RWPE1 (cell line): ENCODE data around the gene ISG20.

Experiments used
- CTCF ChIA-PET: fragments of 350-600 bp; sonication (Branson Sonifier 250); formaldehyde crosslinking; extraction: SDS; loops from one replicate; lab custom pipeline; 2021; lab: Yijun Ruan, JAX
- POLR2A ChIA-PET: fragments of 400-600 bp; formaldehyde crosslinking; extraction: SDS; loops from one replicate; lab custom pipeline; 2020; ENCODE audit warnings: antibody characterized with exemption; ENCODE audit not compliant: low non-redundant PET; lab: Yijun Ruan, JAX
- DNase-seq: peaks from one replicate; pipeline ENCODE4 v3.0.0; 2012; ENCODE audit warnings: low spot score
- H3K27ac ChIP-seq: fragments of 450-650 bp; 2 replicates; pipeline ENCODE4 v1.5.1; 2017
- TF ChIP-seq, protein P1 (sequence below): fragments of 450-650 bp; conservative IDR thresholded peaks from 2 replicates; pipeline ENCODE4 v1.5.1; 2017; ENCODE audit warnings: low read depth, mild to moderate bottlenecking

The ISG20 gene

GRCh38 chr15:88623632-88624031 lies 15.2 kb upstream of the ISG20 start:
- H3K27ac ChIP-seq, result peak overlapping the region; percentile 88
- DNase-seq, result no peak
- TF ChIP-seq, protein P1, sequence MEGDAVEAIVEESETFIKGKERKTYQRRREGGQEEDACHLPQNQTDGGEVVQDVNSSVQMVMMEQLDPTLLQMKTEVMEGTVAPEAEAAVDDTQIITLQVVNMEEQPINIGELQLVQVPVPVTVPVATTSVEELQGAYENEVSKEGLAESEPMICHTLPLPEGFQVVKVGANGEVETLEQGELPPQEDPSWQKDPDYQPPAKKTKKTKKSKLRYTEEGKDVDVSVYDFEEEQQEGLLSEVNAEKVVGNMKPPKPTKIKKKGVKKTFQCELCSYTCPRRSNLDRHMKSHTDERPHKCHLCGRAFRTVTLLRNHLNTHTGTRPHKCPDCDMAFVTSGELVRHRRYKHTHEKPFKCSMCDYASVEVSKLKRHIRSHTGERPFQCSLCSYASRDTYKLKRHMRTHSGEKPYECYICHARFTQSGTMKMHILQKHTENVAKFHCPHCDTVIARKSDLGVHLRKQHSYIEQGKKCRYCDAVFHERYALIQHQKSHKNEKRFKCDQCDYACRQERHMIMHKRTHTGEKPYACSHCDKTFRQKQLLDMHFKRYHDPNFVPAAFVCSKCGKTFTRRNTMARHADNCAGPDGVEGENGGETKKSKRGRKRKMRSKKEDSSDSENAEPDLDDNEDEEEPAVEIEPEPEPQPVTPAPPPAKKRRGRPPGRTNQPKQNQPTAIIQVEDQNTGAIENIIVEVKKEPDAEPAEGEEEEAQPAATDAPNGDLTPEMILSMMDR, result no peak
- POLR2A ChIA-PET, result no interaction called here
- CTCF ChIA-PET, result no interaction called here

DNA sequence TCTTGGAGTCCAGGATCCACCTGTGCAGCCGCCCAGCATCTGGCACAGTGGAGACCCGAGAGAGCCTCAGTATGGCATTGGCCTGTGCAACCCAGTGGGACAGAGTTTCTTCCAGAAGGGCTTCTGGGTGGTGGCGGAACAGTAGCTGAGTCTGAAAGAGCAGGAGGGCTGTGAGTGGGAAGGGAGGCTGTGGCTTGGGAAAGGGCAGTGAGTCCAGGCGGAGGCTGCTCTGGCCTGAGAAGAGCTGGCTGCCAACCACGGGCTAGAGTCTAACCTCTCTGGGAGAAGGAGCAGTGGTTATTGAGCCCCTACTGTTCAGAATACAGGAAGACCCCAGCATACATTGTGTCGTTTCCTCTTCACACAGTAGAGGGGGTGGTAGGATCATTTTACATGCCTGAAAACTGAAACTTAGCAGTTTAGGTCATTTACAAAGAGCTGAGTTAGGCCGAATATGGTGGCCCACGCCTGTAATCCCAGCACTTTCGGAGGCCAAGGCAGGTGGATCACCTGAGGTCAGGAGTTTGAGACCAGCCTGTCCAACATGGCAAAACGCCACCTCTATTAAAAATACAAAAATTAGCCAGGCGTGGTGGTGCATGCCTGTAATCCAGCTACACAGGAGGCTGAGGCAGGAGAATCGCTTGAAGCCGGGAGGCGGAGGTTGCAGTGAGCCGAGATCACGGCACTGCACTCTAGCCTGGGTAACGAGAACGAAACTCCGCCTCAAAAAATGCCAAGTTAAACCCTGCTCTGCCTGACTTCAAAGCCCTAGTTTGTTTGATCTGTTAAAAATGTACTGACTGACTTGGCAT lies 14.5 kb upstream of the ISG20 start:
- ChIA-PET POLR2A (no interaction called here), CTCF (interaction anchor here (0.7 kb wide), 2 partner anchors 254 to 280 kb away, joined by 3 to 5 read pairs; no protein-coding TSS in a partner anchor)
- no peak for DNase-seq
- TF ChIP-seq, protein P1, result peak; percentile 45; the same call in 1 of the 2 replicates
- H3K27ac ChIP-seq, result peak overlapping the region; percentile 88

DNA sequence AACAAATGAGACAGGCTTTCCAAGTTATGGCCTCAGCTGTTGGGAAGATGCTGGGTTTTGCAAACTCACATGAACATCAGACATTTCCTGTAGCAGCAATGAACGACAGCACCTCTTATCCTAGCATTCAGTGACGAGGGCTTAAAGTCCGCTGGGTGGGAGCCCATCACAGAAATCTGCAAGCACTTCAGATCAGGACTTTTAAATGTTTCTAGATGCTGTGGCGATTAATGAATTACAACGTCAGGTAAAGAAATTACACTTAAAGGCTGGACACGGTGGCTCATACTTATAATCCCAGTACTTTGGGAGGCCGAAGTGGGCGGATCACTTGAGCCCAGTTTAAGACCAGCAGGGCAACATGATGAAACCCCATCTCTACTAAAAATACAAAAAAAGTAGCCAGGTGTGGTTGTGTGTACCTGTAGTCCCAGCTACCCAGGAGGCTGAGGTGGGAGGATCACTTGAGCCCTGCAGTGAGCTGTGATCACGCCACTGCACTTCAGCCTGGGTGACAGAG lies 13.8 kb upstream of the ISG20 start:
- CTCF ChIA-PET, result interaction anchor here (0.7 kb wide), 2 partner anchors 253 to 279 kb away, joined by 3 to 5 read pairs; no protein-coding TSS in a partner anchor
- DNase-seq, result no peak
- peak overlapping the region; percentile 88 for H3K27ac ChIP-seq
- POLR2A ChIA-PET, result no interaction called here
- TF ChIP-seq, protein P1, result no peak

GRCh38 chr15:88625943-88626741 lies 12.7 kb upstream of the ISG20 start:
- no peak for DNase-seq
- ChIA-PET CTCF (no interaction called here), POLR2A (no interaction called here)
- TF ChIP-seq, protein P1, result no peak
- peak overlapping the region; percentile 37 for H3K27ac ChIP-seq

DNA sequence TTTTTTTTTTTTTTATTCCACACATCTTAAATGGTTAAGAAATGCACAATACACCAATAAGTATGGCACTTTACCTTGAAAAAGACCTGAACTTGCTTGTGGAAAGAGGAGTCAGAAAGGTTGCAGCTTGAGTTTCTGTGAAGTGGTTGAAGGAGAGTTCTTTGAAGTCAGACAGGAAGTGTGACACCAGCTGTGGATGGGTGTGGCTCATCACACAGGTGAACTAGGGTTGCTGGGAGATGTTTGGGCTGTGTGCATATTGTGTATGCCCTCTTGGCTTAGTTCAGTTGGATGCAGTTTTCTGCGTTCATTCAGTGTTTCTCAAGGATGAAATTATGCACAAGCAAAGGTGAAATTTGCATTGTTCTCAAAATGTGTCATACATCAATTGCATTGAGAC lies 11.4 kb upstream of the ISG20 start:
- CTCF ChIA-PET, result no interaction called here
- TF ChIP-seq, protein P1, result no peak
- DNase-seq, result no peak
- POLR2A ChIA-PET, result no interaction called here
- no peak overlapping the region for H3K27ac ChIP-seq

DNA sequence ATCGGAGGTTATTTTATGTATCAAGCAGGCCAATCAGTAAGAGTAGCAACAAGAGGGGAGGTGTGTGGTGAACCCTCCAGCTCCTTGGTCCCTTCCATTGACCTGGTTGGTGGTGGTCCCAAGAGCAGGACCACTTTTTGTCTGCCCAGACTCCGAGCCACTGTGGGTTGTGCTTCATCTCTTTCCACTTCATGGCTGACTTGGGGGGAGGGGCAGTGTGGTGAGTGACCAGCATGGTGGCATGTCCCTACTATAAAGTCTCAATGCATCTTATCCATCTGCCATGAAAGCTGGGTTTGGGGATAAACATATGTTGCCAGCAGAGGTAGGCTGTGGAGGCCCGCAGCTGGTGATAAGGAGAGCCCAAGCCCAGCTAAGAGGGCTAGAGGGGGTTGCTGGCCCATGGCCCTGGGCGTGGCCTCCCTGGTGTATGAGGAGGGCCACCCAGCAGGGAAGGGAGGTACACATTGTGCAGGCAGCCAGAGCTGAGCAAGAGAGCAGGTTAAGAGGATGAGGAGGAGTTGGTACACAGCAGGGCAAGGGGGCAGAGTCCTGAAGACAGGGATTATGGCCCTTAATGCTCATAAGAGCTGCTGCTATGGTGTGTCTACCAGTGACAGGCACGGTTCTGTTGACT lies 10.7 kb upstream of the ISG20 start:
- ChIA-PET CTCF (interaction anchor here (0.6 kb wide), 1 partner anchor 150 kb away, joined by 3 read pairs; no protein-coding TSS in a partner anchor), POLR2A (no interaction called here)
- no peak for DNase-seq
- H3K27ac ChIP-seq, result peak overlapping the region; percentile 70
- TF ChIP-seq, protein P1, result no peak
